HFF-Myc (cell line): ENCODE measurements around the gene LPCAT1.

Experiments
- DNase-seq: peaks from one replicate; pipeline ENCODE4 v3.0.0-alpha.2; 2011; ENCODE audit warnings: low read depth; ENCODE audit errors: extremely low read depth
- H3K4me3 ChIP-seq: replicated peaks from 2 replicates; pipeline ENCODE4 v1.5.1; 2011; ENCODE audit warnings: low read depth, mild to moderate bottlenecking, control low read depth, low read length
- CTCF ChIP-seq: IDR thresholded peaks from 2 replicates; pipeline ENCODE4 v1.5.1; 2012; ENCODE audit warnings: mild to moderate bottlenecking, low read depth, low read length, control low read depth; ENCODE audit errors: missing control alignments

The LPCAT1 gene

GRCh38 chr5:1497795-1498622 lies 25.8 kb downstream of the LPCAT1 start:
- TF ChIP-seq CTCF = no peak
- DNase-seq = no peak
- no peak overlapping the region for H3K4me3 ChIP-seq

- DNase-seq = no peak
- no peak for TF ChIP-seq CTCF
- H3K4me3 ChIP-seq = no peak overlapping the region
Measured at GRCh38 chr5:1497242-1497777, 26.4 kb downstream of the LPCAT1 start.

GRCh38 chr5:1495525-1495897 lies 28.2 kb downstream of the LPCAT1 start:
- TF ChIP-seq CTCF = no peak
- H3K4me3 ChIP-seq = no peak overlapping the region
- DNase-seq = no peak

GRCh38 chr5:1494780-1495524 lies 28.8 kb downstream of the LPCAT1 start:
- H3K4me3 ChIP-seq = no peak overlapping the region
- no peak for TF ChIP-seq CTCF
- no peak for DNase-seq

GRCh38 chr5:1493941-1494340 lies 29.8 kb downstream of the LPCAT1 start:
- DNase-seq = no peak
- H3K4me3 ChIP-seq = no peak overlapping the region
- TF ChIP-seq CTCF = no peak

GRCh38 chr5:1493413-1493812 lies 30.3 kb downstream of the LPCAT1 start:
- no peak for DNase-seq
- no peak overlapping the region for H3K4me3 ChIP-seq
- TF ChIP-seq CTCF = no peak
